Neural crest cell (in vitro differentiated cells): Measurements from ENCODE around the gene CALN1. TPM values are rescaled to one million over a fixed set of nuclear protein-coding genes. Genes with fewer than 3 reads are reported as not detected.
A peak's percentile ranks its signal among the peaks of the same experiment; 100 is the strongest.

Experiments
- DNase-seq: peaks from one replicate; pipeline ENCODE4 v3.0.0; 2021; ENCODE audit warnings: low read depth, mixed read lengths, low spot score
- H3K27ac Mint-ChIP-seq: one replicate; pipeline ENCODE4 v1.8.0; 2021; ENCODE audit warnings: mild to moderate bottlenecking, mixed read lengths; ENCODE audit not compliant: unreplicated experiment
- H3K27me3 Mint-ChIP-seq: 2 replicates; pipeline ENCODE4 v1.8.0; 2021; ENCODE audit warnings: low read depth, mild to moderate bottlenecking, mixed read lengths
- H3K36me3 Mint-ChIP-seq: 2 replicates; pipeline ENCODE4 v1.8.0; 2021; ENCODE audit warnings: low read depth, mild to moderate bottlenecking, mixed read lengths
- H3K4me1 Mint-ChIP-seq: 2 replicates; pipeline ENCODE4 v1.8.0; 2021; ENCODE audit warnings: mixed read lengths
- H3K4me3 Mint-ChIP-seq: one replicate; pipeline ENCODE4 v1.8.0; 2021; ENCODE audit warnings: mild to moderate bottlenecking, mixed read lengths
- H3K9me3 Mint-ChIP-seq: 2 replicates; pipeline ENCODE4 v1.8.0; 2021; ENCODE audit warnings: mixed read lengths
- total RNA-seq: library from RNA; stranded (reverse); gene quantifications from 2 replicates; pipeline ENCODE4 v1.2.1, GENCODE V29; 2021
- TF ChIP-seq, protein P1 (sequence below): fragments of 200-600 bp; sonication (generic); conservative IDR thresholded peaks from 2 replicates; pipeline ENCODE4 v1.5.0; 2021; ENCODE audit warnings: antibody characterized with exemption, mild to moderate bottlenecking

CALN1 gene
- total RNA-seq, 1 donor from 2014 or later: 0.51 TPM

DNA sequence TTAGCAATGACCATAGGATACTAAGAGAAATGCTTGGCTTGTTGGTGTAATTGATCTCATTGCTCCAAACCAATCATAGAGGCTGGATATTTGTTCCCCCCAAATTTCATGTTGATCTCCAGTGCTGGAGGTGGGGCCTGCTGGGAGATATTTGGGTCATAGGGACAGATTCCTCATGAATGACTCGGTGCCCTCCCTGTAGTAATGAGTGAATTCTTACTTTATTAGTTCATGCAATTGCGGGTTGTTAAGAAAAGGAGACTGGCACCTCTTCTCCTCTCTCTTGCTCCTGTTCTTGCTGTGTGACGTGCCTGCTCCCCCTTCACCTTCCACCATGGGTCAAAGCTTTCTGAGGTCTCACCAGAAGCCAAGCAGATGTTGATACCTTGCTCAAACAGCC lies 630.1 kb downstream of the CALN1 start:
- DNase-seq: no peak
- TF ChIP-seq, protein P1, sequence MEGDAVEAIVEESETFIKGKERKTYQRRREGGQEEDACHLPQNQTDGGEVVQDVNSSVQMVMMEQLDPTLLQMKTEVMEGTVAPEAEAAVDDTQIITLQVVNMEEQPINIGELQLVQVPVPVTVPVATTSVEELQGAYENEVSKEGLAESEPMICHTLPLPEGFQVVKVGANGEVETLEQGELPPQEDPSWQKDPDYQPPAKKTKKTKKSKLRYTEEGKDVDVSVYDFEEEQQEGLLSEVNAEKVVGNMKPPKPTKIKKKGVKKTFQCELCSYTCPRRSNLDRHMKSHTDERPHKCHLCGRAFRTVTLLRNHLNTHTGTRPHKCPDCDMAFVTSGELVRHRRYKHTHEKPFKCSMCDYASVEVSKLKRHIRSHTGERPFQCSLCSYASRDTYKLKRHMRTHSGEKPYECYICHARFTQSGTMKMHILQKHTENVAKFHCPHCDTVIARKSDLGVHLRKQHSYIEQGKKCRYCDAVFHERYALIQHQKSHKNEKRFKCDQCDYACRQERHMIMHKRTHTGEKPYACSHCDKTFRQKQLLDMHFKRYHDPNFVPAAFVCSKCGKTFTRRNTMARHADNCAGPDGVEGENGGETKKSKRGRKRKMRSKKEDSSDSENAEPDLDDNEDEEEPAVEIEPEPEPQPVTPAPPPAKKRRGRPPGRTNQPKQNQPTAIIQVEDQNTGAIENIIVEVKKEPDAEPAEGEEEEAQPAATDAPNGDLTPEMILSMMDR: no peak
- H3K27ac Mint-ChIP-seq: no peak overlapping the region
- peaks cover 12% of the 10 kb centered on the region for H3K4me1 Mint-ChIP-seq
- H3K27me3 Mint-ChIP-seq: peaks cover 2% of the 10 kb centered on the region
- peaks cover 5% of the 10 kb centered on the region for H3K36me3 Mint-ChIP-seq
- H3K9me3 Mint-ChIP-seq: peaks cover 10% of the 10 kb centered on the region
- no peak overlapping the region for H3K4me3 Mint-ChIP-seq

- H3K27me3 Mint-ChIP-seq: peaks cover 2% of the 10 kb centered on the region
- no peaks in the 10 kb centered on the region for H3K36me3 Mint-ChIP-seq
- DNase-seq: no peak
- H3K27ac Mint-ChIP-seq: no peak overlapping the region
- peaks cover 12% of the 10 kb centered on the region for H3K4me1 Mint-ChIP-seq
- TF ChIP-seq, protein P1: no peak
- H3K9me3 Mint-ChIP-seq: no peaks in the 10 kb centered on the region
- H3K4me3 Mint-ChIP-seq: no peak overlapping the region
These were observed 631.9 kb downstream of the CALN1 start for GRCh38 chr7:71780282-71780681.

DNA sequence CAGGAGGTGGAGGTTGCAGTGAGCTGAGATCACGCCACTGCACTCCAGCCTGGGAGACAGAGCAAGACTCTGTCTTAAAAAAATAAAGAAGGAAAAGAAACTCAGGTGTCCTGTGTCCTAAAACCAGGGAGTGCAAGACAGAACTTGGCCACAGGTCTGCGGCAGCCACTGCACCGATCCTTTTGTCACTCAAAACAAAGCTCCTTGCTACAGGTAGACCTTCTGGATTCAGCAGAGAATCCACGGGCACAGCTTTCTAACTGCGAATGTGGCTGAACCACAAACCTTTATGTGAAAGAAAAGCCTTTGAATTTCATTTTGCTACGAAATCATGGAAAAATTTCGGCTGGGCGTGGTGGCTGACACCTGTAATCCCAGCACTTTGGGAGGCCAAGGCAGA lies 634.9 kb downstream of the CALN1 start:
- peaks cover 9% of the 10 kb centered on the region for H3K27me3 Mint-ChIP-seq
- DNase-seq: no peak
- no peaks in the 10 kb centered on the region for H3K9me3 Mint-ChIP-seq
- no peaks in the 10 kb centered on the region for H3K36me3 Mint-ChIP-seq
- TF ChIP-seq, protein P1: no peak
- peaks cover 12% of the 10 kb centered on the region for H3K4me1 Mint-ChIP-seq
- no peak overlapping the region for H3K4me3 Mint-ChIP-seq
- H3K27ac Mint-ChIP-seq: no peak overlapping the region

DNA sequence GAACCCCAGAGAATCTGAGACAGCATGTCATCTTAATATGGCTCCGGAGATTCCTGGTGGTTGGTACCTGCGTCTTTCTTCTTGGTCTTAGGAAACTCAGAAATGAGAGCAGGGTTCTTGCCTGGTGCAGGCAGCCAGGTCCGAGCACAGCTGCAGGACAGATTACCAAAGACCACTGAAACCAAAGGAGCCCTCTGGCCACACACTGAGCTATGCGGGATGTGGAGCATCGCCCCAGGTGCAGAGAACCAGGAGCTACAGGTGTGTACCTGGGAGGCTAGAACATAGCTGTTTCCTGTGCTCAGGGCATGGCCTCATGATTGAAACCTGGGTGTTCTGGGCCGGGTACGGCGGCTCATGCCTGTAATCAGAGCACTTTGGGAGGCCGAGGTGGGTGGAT lies 635.4 kb downstream of the CALN1 start:
- Mint-ChIP-seq H3K27ac (no peak overlapping the region), H3K36me3 (no peaks in the 10 kb centered on the region), H3K4me1 (peaks cover 12% of the 10 kb centered on the region), H3K9me3 (no peaks in the 10 kb centered on the region), H3K27me3 (peaks cover 9% of the 10 kb centered on the region), H3K4me3 (no peak overlapping the region)
- TF ChIP-seq, protein P1: no peak
- no peak for DNase-seq

- H3K27me3 Mint-ChIP-seq: peaks cover 9% of the 10 kb centered on the region
- H3K36me3 Mint-ChIP-seq: no peaks in the 10 kb centered on the region
- H3K9me3 Mint-ChIP-seq: no peaks in the 10 kb centered on the region
- DNase-seq: no peak
- no peak overlapping the region for H3K4me3 Mint-ChIP-seq
- H3K27ac Mint-ChIP-seq: no peak overlapping the region
- peaks cover 10% of the 10 kb centered on the region for H3K4me1 Mint-ChIP-seq
- TF ChIP-seq, protein P1: no peak
These were observed 636.5 kb downstream of the CALN1 start for GRCh38 chr7:71775648-71776047.

- Mint-ChIP-seq H3K9me3 (no peaks in the 10 kb centered on the region), H3K27ac (peak overlapping the region; percentile 3), H3K27me3 (peaks cover 9% of the 10 kb centered on the region), H3K36me3 (no peaks in the 10 kb centered on the region), H3K4me3 (no peak overlapping the region), H3K4me1 (no peaks in the 10 kb centered on the region)
- TF ChIP-seq, protein P1: no peak
- no peak for DNase-seq
These were observed 639.4 kb downstream of the CALN1 start for GRCh38 chr7:71772779-71773178.
